Measurements from ENCODE around the gene OSER1. TPM values are rescaled to one million over a fixed set of nuclear protein-coding genes. Genes with fewer than 3 reads are reported as not detected.

OSER1 gene
- total and polyA plus RNA-seq, 2 of the 8 experiments (the other 6 are each of a cell fraction or from before 2014, with no cell fraction given): 24.5 to 31.8 TPM

GRCh38 chr20:44173846-44174245, 36.7 kb downstream of the OSER1 start:
- Histone ChIP-seq H2BK5ac (ENCODE audit: low read depth, low read length) (no peak overlapping the region), H3K9ac (replicated peaks in 1 of 4; ENCODE audit: extremely low read depth in 1 of 4, low read depth in 3 of 4, low read length in 3 of 4) (no peak overlapping the region), H3K36me3 (ENCODE audit: control insufficient read depth in 2 of 4, insufficient read depth in 4 of 4, low read length in 3 of 4) (no peaks in the 10 kb centered on the region), H3K14ac (ENCODE audit: insufficient read length) (no peak overlapping the region), H3K4me1 (replicated peaks in 1 of 4; ENCODE audit: control insufficient read depth in 3 of 4, insufficient read depth in 4 of 4, low read length in 3 of 4) (no peaks in the 10 kb centered on the region), H3K9me3 (ENCODE audit: insufficient read depth in 2 of 2, low read depth in 1 of 2, low read length in 1 of 2) (no peaks in the 10 kb centered on the region), H2BK20ac (ENCODE audit: low read length) (no peak overlapping the region), H3K27ac (ENCODE audit: low read depth, low read length) (no peak overlapping the region), H4K8ac (ENCODE audit: extremely low read depth, insufficient read depth, low read length) (no peak overlapping the region), H3K4ac (replicated peaks; ENCODE audit: insufficient read length, low read depth, low read length) (no peak overlapping the region), H2AFZ (ENCODE audit: low read length) (no peak overlapping the region), H3K27me3 (replicated peaks in 1 of 4; ENCODE audit: control insufficient read depth in 3 of 4, extremely low read depth in 1 of 4, insufficient read depth in 3 of 4, low read length in 3 of 4) (no peaks in the 10 kb centered on the region), H3K4me3 (ENCODE audit: extremely low read depth in 1 of 4, insufficient read depth in 2 of 4, low read depth in 3 of 4, low read length in 4 of 4) (no peak overlapping the region), H4K20me1 (replicated peaks in 1 of 2; ENCODE audit: control insufficient read depth in 1 of 2, insufficient read depth in 2 of 2, low read length in 2 of 2) (no peaks in the 10 kb centered on the region), H3K4me2 (ENCODE audit: insufficient read depth in 1 of 2, low read depth in 2 of 2, low read length in 2 of 2) (no peak overlapping the region), H3K79me2 (ENCODE audit: control insufficient read depth in 1 of 2, insufficient read depth in 2 of 2, low read length in 2 of 2) (no peaks in the 10 kb centered on the region), H2BK120ac (replicated peaks; ENCODE audit: low read depth, low read length) (no peak overlapping the region), H4K91ac (replicated peaks; ENCODE audit: insufficient read length, low read length) (no peak overlapping the region), H4K5ac (ENCODE audit: insufficient read length, low read depth, low read length) (no peak overlapping the region), H2BK12ac (ENCODE audit: low read depth, low read length) (no peak overlapping the region), H3K79me1 (ENCODE audit: low read depth, low read length) (no peaks in the 10 kb centered on the region), H2AK5ac (ENCODE audit: low read depth, low read length) (no peak overlapping the region), H2BK15ac (ENCODE audit: low read length) (no peak overlapping the region), H3K18ac (ENCODE audit: extremely low read depth, low read length) (no peak overlapping the region), H3K23ac (ENCODE audit: insufficient read length) (no peak overlapping the region), H3K56ac (replicated peaks; ENCODE audit: insufficient read length, low read depth, low read length) (no peak overlapping the region), H3K23me2 (ENCODE audit: low read depth, low read length) (no peaks in the 10 kb centered on the region; the same call in 1 of the 2 replicates)
- WGBS, 2 experiments (ENCODE audit: extremely low coverage in 1 of 2, insufficient coverage in 1 of 2, insufficient read length in 1 of 2, insufficient replicate concordance in 2 of 2, low coverage in 1 of 2, low lambda C conversion rate in 2 of 2, missing lambda C conversion rate in 1 of 2): 85% methylated on average over 8 of the region's 8 CpGs; no CpG with 5 or more reads in 1 of the 2 experiments
- DNase-seq (ENCODE audit: low read depth in 1 of 2, low spot score in 2 of 2) (no peak), FAIRE-seq (no peak)
- POLR2A ChIA-PET (ENCODE audit: partially characterized antibody): no interaction called here
- CTCF ChIA-PET (ENCODE audit: partially characterized antibody): interaction anchor here (0.9 to 4.2 kb wide), 2 partner anchors 16 to 57 kb away, joined by 7 to 21 read pairs; no protein-coding TSS in a partner anchor
- TF ChIP-seq MAFK (IDR thresholded peaks at IDR 0.05; ENCODE audit: low read depth, low read length) (no peak), KDM1A (IDR thresholded peaks at IDR 0.05; ENCODE audit: borderline replicate concordance, low read length) (no peak), TEAD4 (IDR thresholded peaks at IDR 0.05; ENCODE audit: low read depth, low read length) (no peak), JUND (IDR thresholded peaks at IDR 0.05; ENCODE audit: low read length) (no peak), RAD21 (IDR thresholded peaks at IDR 0.05 in 1 of 2, conservative IDR thresholded peaks at IDR 0.05 in 1 of 2; ENCODE audit: low read depth in 2 of 2, low read length in 2 of 2) (no peak), BCL11A (IDR thresholded peaks at IDR 0.05; ENCODE audit: low read depth in 2 of 2, low read length in 2 of 2) (no peak), JUN (IDR thresholded peaks at IDR 0.05; ENCODE audit: low read depth, low read length) (no peak), EZH2 (IDR thresholded peaks at IDR 0.05; ENCODE audit: low read depth, low read length, severe bottlenecking) (no peak), SP1 (IDR thresholded peaks at IDR 0.05; ENCODE audit: low read depth, low read length) (no peak), SIRT6 (IDR thresholded peaks at IDR 0.05; ENCODE audit: low read length) (no peak), SAP30 (IDR thresholded peaks at IDR 0.05; ENCODE audit: insufficient read depth, insufficient replicate concordance, low read length) (no peak)
- TF ChIP-seq, protein P1, sequence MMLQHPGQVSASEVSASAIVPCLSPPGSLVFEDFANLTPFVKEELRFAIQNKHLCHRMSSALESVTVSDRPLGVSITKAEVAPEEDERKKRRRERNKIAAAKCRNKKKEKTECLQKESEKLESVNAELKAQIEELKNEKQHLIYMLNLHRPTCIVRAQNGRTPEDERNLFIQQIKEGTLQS (IDR thresholded peaks at IDR 0.05; ENCODE audit: insufficient read depth, low read depth, low read length): no peak
- TF ChIP-seq, protein P2, sequence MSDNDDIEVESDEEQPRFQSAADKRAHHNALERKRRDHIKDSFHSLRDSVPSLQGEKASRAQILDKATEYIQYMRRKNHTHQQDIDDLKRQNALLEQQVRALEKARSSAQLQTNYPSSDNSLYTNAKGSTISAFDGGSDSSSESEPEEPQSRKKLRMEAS (IDR thresholded peaks at IDR 0.05): no peak
